Ovary (tissue), 9 donors: ENCODE measurements around the gene SOCS6. TPM values are rescaled to one million over a fixed set of nuclear protein-coding genes. Genes with fewer than 3 reads are reported as not detected.

Experiments
- DNase-seq, 5 donors: peaks; one replicate each; pipeline ENCODE4 v3.0.0-alpha.2; 2019 to 2020
- H3K27ac ChIP-seq, 2 donors: fragments of 200-600 bp; one replicate each; pipeline versions ENCODE4 v1.5.1 to v1.8.0; 2019 to 2022
- H3K27me3 ChIP-seq: fragments of 200-600 bp; one replicate; pipeline ENCODE4 v1.8.0; 2022
- H3K36me3 ChIP-seq: fragments of 200-600 bp; sonication (generic); one replicate; pipeline ENCODE4 v1.5.1; 2019
- H3K4me1 ChIP-seq: one replicate; pipeline ENCODE4 v1.8.1; 2013; ENCODE audit warnings: mild to moderate bottlenecking, moderate library complexity; ENCODE audit not compliant: insufficient read depth
- H3K4me3 ChIP-seq: fragments of 200-600 bp; sonication (generic); one replicate; pipeline ENCODE4 v1.5.1; 2017
- H3K9me3 ChIP-seq, 2 donors: fragments of 200-600 bp in 1 of 2; sonication (generic) in 1 of 2; one replicate each; pipeline versions ENCODE4 v1.5.1 to v1.8.1; 2013 to 2019; ENCODE audit warnings: mild to moderate bottlenecking in 1 of 2, moderate library complexity in 1 of 2
- CTCF ChIP-seq, 3 donors: fragments of 450-650 bp in 2 of 3; fragments of 200-600 bp in 1 of 3; IDR thresholded peaks; one replicate each; pipeline versions ENCODE4 v1.5.1 to v1.8.0; 2016 to 2022; ENCODE audit warnings: antibody characterized with exemption in 3 of 3, mild to moderate bottlenecking in 1 of 3
- EP300 ChIP-seq: sonication (generic); formaldehyde crosslinking; IDR thresholded peaks from one replicate; pipeline ENCODE4 v1.6.1; 2017; ENCODE audit warnings: antibody characterized with exemption
- POLR2A ChIP-seq: fragments of 450-650 bp; IDR thresholded peaks from one replicate; pipeline ENCODE4 v1.6.1; 2017; ENCODE audit warnings: antibody characterized with exemption, mild to moderate bottlenecking, moderate library complexity
- WGBS, 3 donors: extraction: QIAGEN DNeasy Blood & Tissue Kit in 1 of 3; methylation state at CpG; one replicate each; pipeline versions ENCODE4 v1.1.5 to v1.1.7; 2013 to 2017; 5-methylcytosine and 5-hydroxymethylcytosine counted together
- intact Hi-C, 4 donors: fragments of 100-400 bp; cut with DNase I; formaldehyde crosslinking; loops; one replicate each; pipeline versions ENCODE4 v1.11.0 to v1.15.1; 2022 to 2023
- polyA plus RNA-seq, 2 donors: library from polyadenylated mRNA; stranded (reverse); fragments of 200-250 nt in 1 of 2; fragments of 350-450 nt in 1 of 2; fragmentation: Illumina TruSeq in 1 of 2; extraction: RNeasy Lipid Tissue Mini Kit (QIAGEN cat#74804) in 1 of 2; gene quantifications; one replicate each; pipeline ENCODE4 v1.2.3, GENCODE V29; 2013 to 2014
- total RNA-seq, 7 donors: library from RNA; depleted of rRNA in 2 of 7; stranded (reverse); fragments of >200 nt in 2 of 7; fragmentation: NEBNext Ultra II Directional in 3 of 7; extraction: Animal tissue kit (Norgen Biotek cat#: 25700) in 3 of 7; gene quantifications; one replicate each; pipeline versions ENCODE4 v1.1.0 to v1.2.4, GENCODE V29; 2016 to 2023
- donor health status: DM: no; HTN: no; CAD: no; lungs with moderate emphysema.
- donor health status: DM: no; HTN: no; CAD: no.
- donor health status: Bipolar disorder and iron deficiency.
- donor health status: DM: yes; HTN: yes; CAD: no.
- donor health status: DM: no; HTN: no; CAD: no.
- donor health status: DM: yes; HTN: yes; CAD: no.

The SOCS6 gene
- total and polyA plus RNA-seq, 9 donors = 8.1 to 23.8 (median 16.6) TPM

- TF ChIP-seq POLR2A = no peak
- no peak for TF ChIP-seq CTCF (IDR thresholded peaks at IDR 0.05)
- TF ChIP-seq EP300 = no peak
- no peak for DNase-seq
- Histone ChIP-seq H3K4me3 (no peak overlapping the region), H3K27ac (no peak overlapping the region), H3K27me3 (no peaks in the 10 kb centered on the region), H3K4me1 (no peaks in the 10 kb centered on the region), H3K9me3 (no peaks in the 10 kb centered on the region), H3K36me3 (no peaks in the 10 kb centered on the region)
- intact Hi-C loops = no loop called here
- 94 to 98% (median 94%) methylated on average over 4 of the region's 4 CpGs for WGBS, 3 donors
Observed at GRCh38 chr18:70328169-70328568, 39.3 kb downstream of the SOCS6 start.

GRCh38 chr18:70329071-70329470 is 40.2 kb downstream of the SOCS6 start:
- no peaks in the 10 kb centered on the region for H3K4me1 ChIP-seq
- TF ChIP-seq CTCF (IDR thresholded peaks at IDR 0.05) (no peak), EP300 (no peak), POLR2A (no peak)
- no peaks in the 10 kb centered on the region for H3K9me3 ChIP-seq
- H3K4me3 ChIP-seq = no peak overlapping the region
- H3K27me3 ChIP-seq = no peaks in the 10 kb centered on the region
- intact Hi-C loops = no loop called here
- WGBS, 3 donors = 62 to 71% (median 68%) methylated on average over 2 of the region's 2 CpGs
- DNase-seq = no peak
- H3K27ac ChIP-seq = no peak overlapping the region
- H3K36me3 ChIP-seq = no peaks in the 10 kb centered on the region

GRCh38 chr18:70330887-70331286 is 42.0 kb downstream of the SOCS6 start:
- Histone ChIP-seq H3K9me3 (no peaks in the 10 kb centered on the region), H3K4me1 (no peaks in the 10 kb centered on the region), H3K36me3 (no peaks in the 10 kb centered on the region), H3K4me3 (no peak overlapping the region), H3K27ac (no peak overlapping the region), H3K27me3 (no peaks in the 10 kb centered on the region)
- DNase-seq = no peak
- 59 to 78% (median 74%) methylated on average over 6 of the region's 6 CpGs for WGBS, 3 donors
- no peak for TF ChIP-seq CTCF (IDR thresholded peaks at IDR 0.05)
- TF ChIP-seq EP300 = no peak
- intact Hi-C loops = no loop called here

GRCh38 chr18:70331456-70332097 is 42.7 kb downstream of the SOCS6 start:
- TF ChIP-seq EP300 (no peak), POLR2A (no peak), CTCF (IDR thresholded peaks at IDR 0.05) (no peak)
- 68 to 78% (median 73%) methylated on average over 5 of the region's 5 CpGs for WGBS, 3 donors
- Histone ChIP-seq H3K36me3 (no peaks in the 10 kb centered on the region), H3K9me3 (no peaks in the 10 kb centered on the region), H3K27ac (no peak overlapping the region), H3K27me3 (no peaks in the 10 kb centered on the region), H3K4me3 (no peak overlapping the region), H3K4me1 (no peaks in the 10 kb centered on the region)
- intact Hi-C loops = no loop called here
- DNase-seq = no peak
